Stimulated activated naive CD8-positive, alpha-beta T cell treated with anti-CD3 and anti-CD28 coated beads, Interleukin-15, Interleukin-2, amounts not matched to agents 100 ng/mL and 50 ng/mL, for 24 hours (primary cell): ENCODE measurements around the gene SSBP3.
"Not testable (repeated sequence)": the region's sequence is repeated elsewhere in the genome, so short reads cannot be mapped to it uniquely, and the experiment has no call there.

Source experiments
- H3K27ac Mint-ChIP-seq: one replicate; pipeline ENCODE4 v1.8.0; 2021; ENCODE audit warnings: mild to moderate bottlenecking, mixed read lengths
- H3K27me3 Mint-ChIP-seq: one replicate; pipeline ENCODE4 v1.8.0; 2021; ENCODE audit warnings: mixed read lengths
- H3K36me3 Mint-ChIP-seq: one replicate; pipeline ENCODE4 v1.8.0; 2021; ENCODE audit warnings: low read depth, mixed read lengths
- H3K4me1 Mint-ChIP-seq: one replicate; pipeline ENCODE4 v1.8.0; 2021; ENCODE audit warnings: low read depth, mixed read lengths
- H3K4me3 Mint-ChIP-seq: one replicate; pipeline ENCODE4 v1.8.0; 2021; ENCODE audit warnings: mild to moderate bottlenecking, mixed read lengths
- H3K9me3 Mint-ChIP-seq: one replicate; pipeline ENCODE4 v1.8.0; 2021; ENCODE audit warnings: mixed read lengths

The SSBP3 gene

GRCh38 chr1:54224233-54224632 is 182.0 kb downstream of the SSBP3 start:
- H3K4me3 Mint-ChIP-seq: no peak overlapping the region
- peaks cover 32% of the 10 kb centered on the region for H3K36me3 Mint-ChIP-seq
- no peaks in the 10 kb centered on the region for H3K9me3 Mint-ChIP-seq

GRCh38 chr1:54223441-54224202 is 182.6 kb downstream of the SSBP3 start:
- peaks cover 13% of the 10 kb centered on the region for H3K4me1 Mint-ChIP-seq
- H3K27me3 Mint-ChIP-seq: no peaks in the 10 kb centered on the region
- no peak overlapping the region for H3K4me3 Mint-ChIP-seq
- no peaks in the 10 kb centered on the region for H3K9me3 Mint-ChIP-seq
- H3K27ac Mint-ChIP-seq: no peak overlapping the region
- peaks cover 38% of the 10 kb centered on the region for H3K36me3 Mint-ChIP-seq

More at GRCh38 chr1:54224233-54224632, 182.0 kb downstream of the SSBP3 start:
- H3K27me3 Mint-ChIP-seq: no peaks in the 10 kb centered on the region
- peaks cover 17% of the 10 kb centered on the region for H3K4me1 Mint-ChIP-seq
- H3K27ac Mint-ChIP-seq: no peak overlapping the region

GRCh38 chr1:54222711-54223110 is 183.5 kb downstream of the SSBP3 start:
- peaks cover 43% of the 10 kb centered on the region for H3K36me3 Mint-ChIP-seq
- H3K27ac Mint-ChIP-seq: peak overlapping the region; percentile 26
- H3K27me3 Mint-ChIP-seq: no peaks in the 10 kb centered on the region

GRCh38 chr1:54221867-54222484 is 184.2 kb downstream of the SSBP3 start:
- no peaks in the 10 kb centered on the region for H3K9me3 Mint-ChIP-seq

More at GRCh38 chr1:54222711-54223110, 183.5 kb downstream of the SSBP3 start:
- Mint-ChIP-seq H3K9me3 (no peaks in the 10 kb centered on the region), H3K4me3 (no peak overlapping the region), H3K4me1 (peaks cover 8% of the 10 kb centered on the region)

GRCh38 chr1:54221113-54221834 is 184.9 kb downstream of the SSBP3 start:
- H3K9me3 Mint-ChIP-seq: no peaks in the 10 kb centered on the region
- no peak overlapping the region for H3K4me3 Mint-ChIP-seq
- no peaks in the 10 kb centered on the region for H3K4me1 Mint-ChIP-seq
- H3K27ac Mint-ChIP-seq: no peak overlapping the region
- no peaks in the 10 kb centered on the region for H3K27me3 Mint-ChIP-seq
- H3K36me3 Mint-ChIP-seq: peaks cover 49% of the 10 kb centered on the region

More at GRCh38 chr1:54221867-54222484, 184.2 kb downstream of the SSBP3 start:
- H3K4me3 Mint-ChIP-seq: no peak overlapping the region
- peaks cover under 1% of the 10 kb centered on the region for H3K4me1 Mint-ChIP-seq
- peaks cover 47% of the 10 kb centered on the region for H3K36me3 Mint-ChIP-seq
- no peak overlapping the region for H3K27ac Mint-ChIP-seq
- H3K27me3 Mint-ChIP-seq: no peaks in the 10 kb centered on the region

GRCh38 chr1:54220004-54220811 is 186.0 kb downstream of the SSBP3 start:
- Mint-ChIP-seq H3K27me3 (no peaks in the 10 kb centered on the region), H3K27ac (no peak overlapping the region), H3K4me3 (no peak overlapping the region), H3K36me3 (peaks cover 53% of the 10 kb centered on the region), H3K9me3 (no peaks in the 10 kb centered on the region), H3K4me1 (no peaks in the 10 kb centered on the region)

- no peaks in the 10 kb centered on the region for H3K9me3 Mint-ChIP-seq
- H3K4me1 Mint-ChIP-seq: no peaks in the 10 kb centered on the region
- no peak overlapping the region for H3K4me3 Mint-ChIP-seq
- H3K27ac Mint-ChIP-seq: no peak overlapping the region
- H3K27me3 Mint-ChIP-seq: no peaks in the 10 kb centered on the region
- H3K36me3 Mint-ChIP-seq: peaks cover 56% of the 10 kb centered on the region
Measured at GRCh38 chr1:54219688-54220003, 186.5 kb downstream of the SSBP3 start.

- Mint-ChIP-seq H3K36me3 (peaks cover 61% of the 10 kb centered on the region), H3K27ac (peak overlapping the region; percentile 63), H3K9me3 (no peaks in the 10 kb centered on the region), H3K27me3 (no peaks in the 10 kb centered on the region), H3K4me3 (no peak overlapping the region), H3K4me1 (no peaks in the 10 kb centered on the region)
Measured at GRCh38 chr1:54218883-54219687, 187.1 kb downstream of the SSBP3 start.

GRCh38 chr1:54215523-54215922 is 190.7 kb downstream of the SSBP3 start:
- Mint-ChIP-seq H3K4me1 (no peaks in the 10 kb centered on the region), H3K27me3 (no peaks in the 10 kb centered on the region), H3K27ac (no peak overlapping the region), H3K9me3 (no peaks in the 10 kb centered on the region), H3K4me3 (no peak overlapping the region), H3K36me3 (peaks cover 74% of the 10 kb centered on the region)

GRCh38 chr1:54212872-54213271 is 193.3 kb downstream of the SSBP3 start:
- no peak overlapping the region for H3K27ac Mint-ChIP-seq
- H3K36me3 Mint-ChIP-seq: peaks cover 82% of the 10 kb centered on the region
- H3K4me3 Mint-ChIP-seq: no peak overlapping the region

GRCh38 chr1:54207896-54208295 is 198.3 kb downstream of the SSBP3 start:
- H3K4me1 Mint-ChIP-seq, H3K4me3 Mint-ChIP-seq, H3K9me3 Mint-ChIP-seq, H3K27ac Mint-ChIP-seq, H3K27me3 Mint-ChIP-seq: not testable (repeated sequence)
- peaks cover 83% of the 10 kb centered on the region for H3K36me3 Mint-ChIP-seq

More at GRCh38 chr1:54212872-54213271, 193.3 kb downstream of the SSBP3 start:
- no peaks in the 10 kb centered on the region for H3K4me1 Mint-ChIP-seq
- H3K9me3 Mint-ChIP-seq: no peaks in the 10 kb centered on the region
- no peaks in the 10 kb centered on the region for H3K27me3 Mint-ChIP-seq

- Mint-ChIP-seq H3K27ac (peak overlapping the region; percentile 81), H3K36me3 (peaks cover 83% of the 10 kb centered on the region), H3K27me3 (no peaks in the 10 kb centered on the region), H3K4me3 (no peak overlapping the region), H3K4me1 (peaks cover 16% of the 10 kb centered on the region), H3K9me3 (no peaks in the 10 kb centered on the region)
Measured at GRCh38 chr1:54207287-54207686, 198.9 kb downstream of the SSBP3 start.

- H3K27me3 Mint-ChIP-seq: no peaks in the 10 kb centered on the region
- H3K36me3 Mint-ChIP-seq: peaks cover 71% of the 10 kb centered on the region
- no peaks in the 10 kb centered on the region for H3K9me3 Mint-ChIP-seq
- H3K4me1 Mint-ChIP-seq: peaks cover 36% of the 10 kb centered on the region
- H3K4me3 Mint-ChIP-seq: no peak overlapping the region
- H3K27ac Mint-ChIP-seq: no peak overlapping the region
Measured at GRCh38 chr1:54204199-54204598, 202.0 kb downstream of the SSBP3 start.

GRCh38 chr1:54200519-54200997 is 205.6 kb downstream of the SSBP3 start:
- Mint-ChIP-seq H3K4me1 (peaks cover 33% of the 10 kb centered on the region), H3K27me3 (no peaks in the 10 kb centered on the region), H3K36me3 (peaks cover 43% of the 10 kb centered on the region), H3K27ac (peak overlapping the region; percentile 87), H3K9me3 (no peaks in the 10 kb centered on the region), H3K4me3 (peak overlapping the region; percentile 94)
